HL-60 (cell line): ENCODE measurements around the gene PCCB.

Experiments
- DNase-seq, 2 experiments: peaks; one replicate each; pipeline ENCODE4 v3.0.0-alpha.2; 2010 to 2020; ENCODE audit warnings: low read depth in 1 of 2, low spot score in 1 of 2
- H3K27ac ChIP-seq: fragments of 250-450 bp; sonication (Bioruptor Pico); replicated peaks from 2 replicates; pipeline ENCODE4 v1.5.1; 2020; ENCODE audit warnings: mild to moderate bottlenecking, moderate library complexity
- H3K27me3 ChIP-seq: fragments of 250-450 bp; sonication (Bioruptor Pico); 2 replicates; pipeline ENCODE4 v1.5.1; 2021; ENCODE audit warnings: mild to moderate bottlenecking, moderate library complexity; ENCODE audit not compliant: insufficient read depth, poor library complexity, severe bottlenecking
- H3K4me3 ChIP-seq: replicated peaks from 2 replicates; pipeline ENCODE4 v1.5.1; 2011; ENCODE audit warnings: mild to moderate bottlenecking, control low read depth, low read length; ENCODE audit not compliant: insufficient read depth
- GABPA ChIP-seq: IDR thresholded peaks from 2 replicates; pipeline ENCODE4 v1.6.1; 2012; ENCODE audit warnings: low read depth
- POLR2AphosphoS5 ChIP-seq: IDR thresholded peaks from 2 replicates; pipeline ENCODE4 v1.6.1; 2012; ENCODE audit warnings: low read depth
- REST ChIP-seq: IDR thresholded peaks from 2 replicates; pipeline ENCODE4 v1.6.1; 2012; ENCODE audit warnings: low read depth; ENCODE audit not compliant: insufficient replicate concordance
- SPI1 ChIP-seq: IDR thresholded peaks from 2 replicates; pipeline ENCODE4 v1.6.1; 2012; ENCODE audit warnings: low read depth, mild to moderate bottlenecking, borderline replicate concordance
- TF ChIP-seq, protein P1 (sequence below): IDR thresholded peaks from one replicate; pipeline ENCODE4 v1.5.1; 2011; ENCODE audit warnings: low read length, control low read depth, inconsistent platforms; ENCODE audit not compliant: insufficient read depth

The PCCB gene

GRCh38 chr3:136343446-136343845 lies 93.3 kb downstream of the PCCB start:
- DNase-seq, result no peak
- H3K4me3 ChIP-seq, result no peak overlapping the region
- H3K27ac ChIP-seq, result no peak overlapping the region
- TF ChIP-seq GABPA (no peak), POLR2AphosphoS5 (no peak)
- no peaks in the 10 kb centered on the region for H3K27me3 ChIP-seq

DNA sequence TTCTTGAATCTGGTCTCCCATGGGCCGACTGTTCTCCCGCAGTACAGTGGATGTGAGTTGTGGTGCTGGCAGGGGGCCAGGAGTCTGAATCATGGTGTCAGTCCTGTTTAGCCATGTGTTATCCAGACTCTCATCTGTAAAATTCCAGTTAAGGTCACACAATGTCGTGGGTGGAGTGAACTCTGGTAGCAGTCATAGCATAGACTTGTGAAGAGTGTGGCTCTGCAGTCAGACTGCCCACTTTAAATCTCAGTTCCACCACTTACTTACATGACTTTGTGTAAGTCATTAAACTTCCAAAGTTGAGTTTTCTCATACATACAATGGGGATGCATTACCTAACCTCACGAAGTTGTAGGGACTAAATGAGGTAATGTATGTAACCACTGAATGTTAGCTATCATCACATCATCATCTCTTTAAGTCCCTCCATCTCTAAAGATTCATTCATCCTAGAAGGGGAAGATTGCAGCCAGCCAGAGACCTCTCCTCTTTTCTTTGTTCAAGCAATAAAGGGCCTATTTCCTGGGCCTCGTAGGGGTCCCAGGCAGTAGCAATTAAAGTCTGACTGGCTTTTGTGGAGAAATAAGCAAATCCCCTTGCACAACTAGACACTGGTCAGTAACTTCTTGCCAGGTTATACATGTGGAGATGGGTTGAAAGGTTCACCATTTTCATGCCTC lies 93.9 kb downstream of the PCCB start:
- DNase-seq, result no peak
- Histone ChIP-seq H3K4me3 (no peak overlapping the region), H3K27ac (no peak overlapping the region), H3K27me3 (no peaks in the 10 kb centered on the region)
- no peak for TF ChIP-seq REST
- no peak for TF ChIP-seq SPI1
- TF ChIP-seq, protein P1, sequence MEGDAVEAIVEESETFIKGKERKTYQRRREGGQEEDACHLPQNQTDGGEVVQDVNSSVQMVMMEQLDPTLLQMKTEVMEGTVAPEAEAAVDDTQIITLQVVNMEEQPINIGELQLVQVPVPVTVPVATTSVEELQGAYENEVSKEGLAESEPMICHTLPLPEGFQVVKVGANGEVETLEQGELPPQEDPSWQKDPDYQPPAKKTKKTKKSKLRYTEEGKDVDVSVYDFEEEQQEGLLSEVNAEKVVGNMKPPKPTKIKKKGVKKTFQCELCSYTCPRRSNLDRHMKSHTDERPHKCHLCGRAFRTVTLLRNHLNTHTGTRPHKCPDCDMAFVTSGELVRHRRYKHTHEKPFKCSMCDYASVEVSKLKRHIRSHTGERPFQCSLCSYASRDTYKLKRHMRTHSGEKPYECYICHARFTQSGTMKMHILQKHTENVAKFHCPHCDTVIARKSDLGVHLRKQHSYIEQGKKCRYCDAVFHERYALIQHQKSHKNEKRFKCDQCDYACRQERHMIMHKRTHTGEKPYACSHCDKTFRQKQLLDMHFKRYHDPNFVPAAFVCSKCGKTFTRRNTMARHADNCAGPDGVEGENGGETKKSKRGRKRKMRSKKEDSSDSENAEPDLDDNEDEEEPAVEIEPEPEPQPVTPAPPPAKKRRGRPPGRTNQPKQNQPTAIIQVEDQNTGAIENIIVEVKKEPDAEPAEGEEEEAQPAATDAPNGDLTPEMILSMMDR, result no peak
- no peak for TF ChIP-seq GABPA
- TF ChIP-seq POLR2AphosphoS5, result no peak

DNA sequence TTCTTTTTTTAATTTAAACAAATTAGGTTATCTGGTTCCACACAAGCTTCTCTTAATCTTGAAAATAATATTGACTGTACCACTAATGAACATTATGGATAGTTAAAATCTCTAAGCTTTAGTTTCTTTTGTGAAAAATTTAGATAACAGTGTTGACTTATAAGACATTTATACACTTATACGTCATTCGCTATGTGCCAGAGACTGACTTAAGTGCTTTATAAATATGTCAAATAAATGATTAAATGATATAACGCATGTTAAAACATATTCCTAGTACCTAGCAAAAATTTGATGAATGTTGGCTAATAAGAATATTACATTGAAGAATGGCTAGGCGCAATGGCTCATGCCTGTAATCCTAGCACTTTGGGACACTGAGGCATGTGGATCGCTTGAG lies 96.3 kb downstream of the PCCB start:
- H3K27me3 ChIP-seq, result no peaks in the 10 kb centered on the region
- H3K27ac ChIP-seq, result no peak overlapping the region
- TF ChIP-seq SPI1 (no peak), GABPA (no peak), REST (no peak), POLR2AphosphoS5 (no peak)
- TF ChIP-seq, protein P1, result no peak
- DNase-seq, result no peak
- no peak overlapping the region for H3K4me3 ChIP-seq

DNA sequence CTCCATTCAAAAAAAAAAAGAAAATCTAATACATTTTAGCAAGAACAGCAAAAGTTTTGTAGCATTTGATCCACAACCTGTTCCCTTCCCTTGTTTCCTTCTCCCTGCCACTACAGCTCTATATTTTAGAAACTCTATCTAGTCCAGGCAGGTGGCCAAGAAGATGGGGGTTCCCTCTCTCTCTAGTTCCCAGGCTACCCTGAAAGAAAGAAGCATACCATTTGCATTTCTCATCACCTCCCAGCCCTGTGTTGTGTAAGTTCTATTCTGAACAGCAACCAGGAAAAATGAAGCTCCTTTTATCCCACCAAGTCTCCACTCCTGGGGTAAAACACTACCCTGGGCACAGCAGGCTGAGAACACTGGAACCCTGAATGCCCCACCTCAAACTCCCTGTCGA lies 100.0 kb downstream of the PCCB start:
- no peak overlapping the region for H3K27ac ChIP-seq
- DNase-seq, result no peak
- TF ChIP-seq SPI1, result no peak
- TF ChIP-seq REST, result no peak
- TF ChIP-seq, protein P1, result no peak
- TF ChIP-seq GABPA, result no peak
- no peak for TF ChIP-seq POLR2AphosphoS5
- no peak overlapping the region for H3K4me3 ChIP-seq
- H3K27me3 ChIP-seq, result no peaks in the 10 kb centered on the region
